Right renal cortex interstitium (tissue), 3 donors: Measurements from ENCODE around the gene CALR. TPM values are rescaled to one million over a fixed set of nuclear protein-coding genes. Genes with fewer than 3 reads are reported as not detected.
"Not testable (repeated sequence)": the region's sequence is repeated elsewhere in the genome, so short reads cannot be mapped to it uniquely, and the experiment has no call there.

ENCODE experiments used
- DNase-seq, 3 donors: peaks; one replicate each; pipeline ENCODE4 v3.0.0-alpha.2; 2013; ENCODE audit warnings: low read depth in 3 of 3, low spot score in 2 of 3
- polyA plus RNA-seq, 3 donors: library from polyadenylated mRNA; unstranded; fragments of 120-200 nt; gene quantifications; one replicate each; pipeline ENCODE4 v1.2.1, GENCODE V29; 2013; ENCODE audit not compliant: insufficient read length in 3 of 3

Gene CALR
- polyA plus RNA-seq, result 1,000 to 10,000 TPM in 1 of 3 donors, 100 to 1,000 TPM in 2; 833 to 1,059 (median 960) TPM

DNA sequence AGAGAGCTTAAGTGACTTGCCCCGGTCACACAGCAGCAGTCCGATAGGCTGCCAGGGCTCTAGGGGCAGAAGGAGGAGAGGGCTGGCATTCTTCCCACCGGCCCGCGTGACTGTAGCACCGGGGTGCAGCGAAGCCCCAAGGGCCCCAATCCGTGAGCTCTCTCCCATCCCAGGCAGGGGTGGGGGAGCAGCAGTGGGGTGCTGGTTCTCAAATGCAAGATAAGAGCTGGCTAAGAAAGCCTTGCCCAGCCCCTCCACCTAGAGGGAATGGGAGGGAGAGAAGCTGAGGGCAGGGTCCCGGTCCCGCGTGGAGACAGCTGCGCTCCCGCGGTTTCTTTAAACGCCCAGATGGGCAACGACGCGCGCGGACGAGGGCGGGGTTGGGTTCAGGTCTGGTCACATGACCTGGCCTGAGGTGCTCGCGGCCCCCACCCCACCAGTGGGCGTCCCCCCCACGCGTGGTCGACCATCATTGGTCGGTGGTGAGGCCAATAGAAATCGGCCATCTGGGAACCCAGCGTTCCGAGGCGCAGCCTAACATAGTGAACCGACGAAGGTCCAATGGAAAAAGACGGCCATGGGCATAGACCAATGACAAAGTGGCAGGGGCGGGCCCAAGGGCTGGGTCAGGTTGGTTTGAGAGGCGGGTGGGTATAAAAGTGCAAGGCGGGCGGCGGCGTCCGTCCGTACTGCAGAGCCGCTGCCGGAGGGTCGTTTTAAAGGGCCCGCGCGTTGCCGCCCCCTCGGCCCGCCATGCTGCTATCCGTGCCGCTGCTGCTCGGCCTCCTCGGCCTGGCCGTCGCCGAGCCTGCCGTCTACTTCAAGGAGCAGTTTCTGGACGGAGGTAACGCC is at the start of gene CALR:
Gene CALR, plus strand, starts transcription at position 683 of the 852 bp plus-strand sequence. Its CDS starts 71 bp downstream, at position 754.
- peak; percentile 97 to 99 (median 98) for DNase-seq

DNA sequence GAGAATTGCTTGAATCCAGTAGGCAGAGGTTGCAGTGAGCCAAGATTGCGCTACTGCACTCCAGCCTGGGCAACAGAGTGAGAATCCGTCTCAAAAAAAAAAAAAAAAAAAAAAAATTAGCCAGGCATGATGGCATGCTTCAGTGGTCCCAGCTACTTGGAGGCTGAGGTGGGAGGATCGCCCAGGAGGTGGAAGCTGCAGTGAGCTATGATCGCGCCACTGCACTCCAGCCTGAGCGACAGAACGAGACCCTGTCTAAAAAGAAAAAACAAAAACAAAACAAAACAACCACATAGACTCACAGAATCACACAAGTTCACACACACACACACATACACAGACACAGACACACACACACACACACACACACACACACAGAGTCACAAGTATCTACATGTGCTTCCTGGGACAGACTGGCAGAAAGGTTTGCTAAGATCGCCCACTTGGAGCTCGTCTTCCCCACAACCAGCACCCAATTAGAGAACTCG is 48.1 kb upstream of the CALR start:
- DNase-seq, result not testable (repeated sequence)

- DNase-seq, result peak; percentile 90 to 96 (median 94)
Measured at GRCh38 chr19:12890787-12891552, 47.4 kb upstream of the CALR start, which contains the start of gene GCDH. Gene GCDH, plus strand, starts transcription at chr19:12891160. Its CDS starts 145 bp downstream, at chr19:12891305.

- no peak for DNase-seq
Measured at GRCh38 chr19:12891553-12892021, 46.8 kb upstream of the CALR start.

DNA sequence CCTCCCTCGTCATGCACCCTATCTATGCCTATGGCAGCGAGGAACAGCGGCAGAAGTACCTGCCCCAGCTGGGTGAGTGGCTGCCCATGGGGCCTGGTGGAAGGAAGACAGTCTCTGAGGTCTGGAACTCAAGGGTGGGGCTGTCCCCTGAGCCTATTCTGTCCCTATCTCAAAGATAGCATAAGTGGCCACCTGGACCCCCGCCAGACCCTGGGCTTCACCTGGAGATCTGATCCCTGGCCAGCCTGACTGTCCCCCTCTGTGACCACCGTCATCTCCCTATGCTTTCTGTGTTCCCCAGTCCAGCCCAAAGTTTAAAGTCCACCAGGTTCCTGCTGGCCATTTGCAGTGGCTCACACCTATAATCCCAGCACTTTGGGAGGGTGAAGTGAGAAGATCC is 44.8 kb upstream of the CALR start:
- DNase-seq, result no peak

DNA sequence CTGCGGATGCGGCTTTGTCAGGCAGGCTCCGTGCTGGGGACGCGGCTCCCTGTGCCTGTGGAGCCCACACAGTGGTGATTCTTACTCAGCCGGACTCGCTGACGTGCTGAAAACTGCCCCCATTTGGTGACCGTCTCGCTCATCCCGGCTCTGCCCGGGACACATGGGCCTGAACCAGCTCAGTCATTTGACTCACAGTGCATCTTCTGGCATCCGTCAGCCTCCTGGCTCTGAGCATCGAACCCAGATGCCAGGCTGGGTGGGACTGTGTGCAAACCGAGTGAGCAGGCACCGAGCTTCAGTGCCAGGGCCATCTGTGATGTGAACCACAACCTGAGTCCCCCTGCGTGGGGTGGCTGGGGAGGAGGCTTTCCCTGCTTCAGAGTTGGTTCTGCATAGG is 41.9 kb upstream of the CALR start:
- DNase-seq, result no peak

- DNase-seq, result no peak
Measured at GRCh38 chr19:12899891-12900518, 38.4 kb upstream of the CALR start.

GRCh38 chr19:12907166-12907565 is 31.2 kb upstream of the CALR start:
- no peak for DNase-seq

DNA sequence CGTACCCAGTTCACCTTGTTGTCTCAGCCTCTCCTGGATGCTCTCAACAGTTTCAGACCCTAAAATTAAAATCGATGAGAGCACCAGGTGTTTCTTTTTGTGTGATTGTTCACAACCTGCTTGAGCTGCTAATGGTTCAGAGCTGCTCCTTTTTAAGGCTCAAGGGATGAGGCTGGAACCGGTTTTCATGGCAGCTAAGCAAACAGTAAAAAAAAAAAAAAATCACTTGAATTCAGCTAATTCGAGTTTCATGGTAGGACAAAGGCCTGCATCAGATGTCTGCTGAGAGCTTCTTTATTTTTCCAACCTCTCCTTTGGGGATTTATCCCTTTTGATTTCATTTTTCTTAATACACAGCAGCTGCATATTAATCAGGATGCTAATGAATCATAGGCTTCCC is 25.8 kb upstream of the CALR start:
- DNase-seq, result no peak

- peak in 1 of 3 donors; percentile 42 for DNase-seq
Measured at GRCh38 chr19:12913011-12913561, 25.3 kb upstream of the CALR start.

DNA sequence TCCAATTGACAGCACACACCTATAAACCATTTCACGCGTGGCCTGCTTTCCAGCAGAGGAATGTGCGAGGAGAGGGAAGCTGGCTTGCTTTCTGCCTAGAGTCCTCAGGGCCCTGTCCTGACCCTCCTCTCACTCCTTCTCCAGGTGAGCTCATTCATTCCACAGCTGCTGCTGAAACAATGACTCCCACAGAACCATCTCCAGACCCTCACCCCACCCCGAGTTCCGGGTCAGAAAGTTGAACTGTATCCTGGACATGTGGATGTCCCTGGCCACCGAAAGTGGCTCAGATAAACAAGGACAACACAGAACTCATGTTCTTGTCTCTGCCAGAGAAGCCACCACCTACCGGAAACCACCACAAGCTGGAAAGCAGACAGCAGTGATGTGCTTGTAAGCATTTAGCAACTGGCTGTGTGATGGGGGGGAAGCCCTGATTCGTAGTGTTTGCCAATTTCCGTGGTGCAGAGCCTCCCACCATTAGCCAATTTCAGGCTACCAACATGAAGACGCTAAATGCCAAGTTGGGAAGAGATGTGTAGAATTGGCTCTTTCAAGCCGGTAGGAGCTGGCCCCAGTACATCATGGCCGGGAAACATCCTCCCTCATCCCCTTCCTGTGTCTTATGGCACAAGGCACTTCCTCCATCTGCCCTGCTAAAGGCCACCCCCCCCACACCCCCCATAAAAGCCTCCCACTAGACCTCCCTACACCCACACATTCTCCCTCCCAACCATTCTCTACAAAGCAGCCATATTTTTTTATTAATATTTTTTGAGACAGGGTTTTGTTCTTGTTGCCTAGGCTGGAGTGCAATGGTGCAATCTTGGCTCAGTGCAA is 24.3 kb upstream of the CALR start:
- DNase-seq, result no peak

GRCh38 chr19:12915860-12916259 is 22.5 kb upstream of the CALR start:
- not testable (repeated sequence) for DNase-seq

GRCh38 chr19:12918253-12918652 is 20.2 kb upstream of the CALR start:
- DNase-seq, result no peak

- DNase-seq, result no peak
Measured at GRCh38 chr19:12921047-12921446, 17.4 kb upstream of the CALR start.

DNA sequence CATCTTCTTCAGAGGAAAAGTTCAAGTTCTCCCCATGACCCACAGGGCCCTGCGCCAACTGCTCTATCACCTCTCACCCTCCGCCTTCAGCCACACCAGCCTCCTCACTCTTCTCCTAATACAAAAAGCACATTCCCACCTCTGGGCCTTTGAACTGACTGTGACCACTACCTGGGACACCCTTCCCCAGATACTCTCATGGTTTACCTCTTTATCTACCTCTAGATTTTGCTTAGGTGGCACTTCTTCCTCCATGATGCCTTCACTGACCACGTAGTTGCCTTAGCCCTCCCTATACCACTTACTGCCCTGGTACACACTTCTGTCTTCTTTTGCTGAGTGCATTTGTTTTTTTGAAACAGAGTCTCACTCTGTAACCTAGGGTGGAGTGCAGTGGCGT is 15.4 kb upstream of the CALR start:
- no peak for DNase-seq

DNA sequence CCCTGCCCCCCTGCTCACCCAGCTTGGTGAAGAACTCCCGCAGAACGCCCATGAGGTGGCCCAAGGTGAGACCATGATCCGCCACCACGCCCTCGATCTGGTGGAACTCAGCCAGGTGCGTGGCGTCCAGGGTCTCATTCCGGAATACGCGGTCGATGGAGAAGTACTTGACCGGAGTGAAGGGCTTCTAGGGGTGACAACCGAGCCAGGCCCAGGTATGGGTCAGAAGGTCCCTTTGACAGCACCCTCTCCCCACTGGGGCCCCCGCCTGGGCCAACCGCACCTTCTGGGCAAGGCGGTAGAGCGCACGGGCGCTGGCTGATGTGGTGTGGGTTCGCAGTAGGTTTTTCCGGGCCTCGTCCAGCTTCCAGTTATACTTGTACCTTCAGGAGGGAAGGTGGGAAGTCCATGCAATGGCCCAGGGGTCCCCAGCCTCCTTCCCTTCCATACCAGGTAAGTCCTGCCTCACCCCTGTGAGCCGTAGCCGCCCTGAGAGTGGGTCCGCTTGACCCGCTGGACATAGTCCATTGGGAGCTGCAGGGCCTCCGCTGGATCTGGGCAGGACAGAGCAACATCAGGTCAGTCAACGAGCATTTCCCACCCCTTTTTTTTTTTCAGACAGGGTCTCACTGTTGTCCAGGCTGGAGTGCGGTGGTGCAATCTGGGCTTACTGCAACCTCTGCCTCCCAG is 13.6 kb upstream of the CALR start:
- DNase-seq, result no peak

DNA sequence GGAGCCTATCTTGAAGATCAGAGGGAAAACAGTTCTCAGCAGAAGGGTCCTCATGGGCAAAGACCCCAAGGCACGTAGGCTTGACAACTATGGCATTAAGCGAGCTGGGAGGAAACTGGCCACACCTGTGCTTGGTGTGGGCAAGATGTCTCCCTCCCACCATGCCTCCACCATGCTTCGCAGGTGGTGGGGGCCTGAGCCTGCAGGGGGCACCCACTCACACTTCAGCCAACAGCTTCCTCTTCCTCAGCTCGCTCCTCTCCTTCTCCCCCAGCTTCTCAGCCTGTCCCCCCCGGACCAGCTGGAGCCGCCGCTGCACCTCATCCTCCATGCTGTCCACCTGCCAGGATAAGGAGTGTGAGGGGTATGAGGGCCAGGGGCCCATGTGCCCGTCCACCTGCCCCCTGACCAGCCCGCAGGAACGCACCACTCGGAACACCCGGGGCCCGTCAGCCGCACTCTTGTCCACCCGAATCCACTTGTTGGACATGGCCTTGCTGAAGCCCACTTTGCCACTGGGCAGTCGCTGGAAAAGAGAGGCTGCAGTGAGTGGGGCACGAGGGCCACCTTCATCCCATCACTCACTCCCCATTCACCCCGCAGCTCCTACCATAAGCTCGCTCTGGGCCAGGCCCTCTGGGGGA is 8.3 kb upstream of the CALR start:
- no peak for DNase-seq
